IgD-negative memory B cell (primary cell): ENCODE data around the gene LRR1. TPM values are rescaled to one million over a fixed set of nuclear protein-coding genes. Genes with fewer than 3 reads are reported as not detected.
"Not testable (repeated sequence)": the region's sequence is repeated elsewhere in the genome, so short reads cannot be mapped to it uniquely, and the experiment has no call there.

Experiments used
- H3K27ac Mint-ChIP-seq, 3 donors: one replicate each; pipeline ENCODE4 v1.8.0; 2020 to 2022; ENCODE audit warnings: mild to moderate bottlenecking in 3 of 3, mixed read lengths in 3 of 3, moderate library complexity in 1 of 3
- H3K27me3 Mint-ChIP-seq: one replicate; pipeline ENCODE4 v1.8.0; 2021; ENCODE audit warnings: mixed read lengths
- H3K36me3 Mint-ChIP-seq: one replicate; pipeline ENCODE4 v1.8.0; 2020; ENCODE audit warnings: mild to moderate bottlenecking, mixed read lengths
- H3K4me1 Mint-ChIP-seq, 3 donors: one replicate each; pipeline ENCODE4 v1.8.0; 2020 to 2022; ENCODE audit warnings: mixed read lengths in 3 of 3, mild to moderate bottlenecking in 1 of 3
- H3K4me3 Mint-ChIP-seq, 4 donors: one replicate each; pipeline ENCODE4 v1.8.0; 2020 to 2022; ENCODE audit warnings: mild to moderate bottlenecking in 4 of 4, mixed read lengths in 4 of 4, moderate library complexity in 3 of 4
- H3K9me3 Mint-ChIP-seq, 3 donors: one replicate each; pipeline ENCODE4 v1.8.0; 2020 to 2021; ENCODE audit warnings: mixed read lengths in 3 of 3, mild to moderate bottlenecking in 1 of 3
- polyA plus RNA-seq: library from polyadenylated mRNA; unstranded; fragments of 300-500 nt; fragmentation: Illumina TruSeq; gene quantifications from one replicate; pipeline ENCODE4 v1.2.3, GENCODE V29; 2021

Gene LRR1
- polyA plus RNA-seq, 1 donor from 2014 or later = 10.1 TPM

DNA sequence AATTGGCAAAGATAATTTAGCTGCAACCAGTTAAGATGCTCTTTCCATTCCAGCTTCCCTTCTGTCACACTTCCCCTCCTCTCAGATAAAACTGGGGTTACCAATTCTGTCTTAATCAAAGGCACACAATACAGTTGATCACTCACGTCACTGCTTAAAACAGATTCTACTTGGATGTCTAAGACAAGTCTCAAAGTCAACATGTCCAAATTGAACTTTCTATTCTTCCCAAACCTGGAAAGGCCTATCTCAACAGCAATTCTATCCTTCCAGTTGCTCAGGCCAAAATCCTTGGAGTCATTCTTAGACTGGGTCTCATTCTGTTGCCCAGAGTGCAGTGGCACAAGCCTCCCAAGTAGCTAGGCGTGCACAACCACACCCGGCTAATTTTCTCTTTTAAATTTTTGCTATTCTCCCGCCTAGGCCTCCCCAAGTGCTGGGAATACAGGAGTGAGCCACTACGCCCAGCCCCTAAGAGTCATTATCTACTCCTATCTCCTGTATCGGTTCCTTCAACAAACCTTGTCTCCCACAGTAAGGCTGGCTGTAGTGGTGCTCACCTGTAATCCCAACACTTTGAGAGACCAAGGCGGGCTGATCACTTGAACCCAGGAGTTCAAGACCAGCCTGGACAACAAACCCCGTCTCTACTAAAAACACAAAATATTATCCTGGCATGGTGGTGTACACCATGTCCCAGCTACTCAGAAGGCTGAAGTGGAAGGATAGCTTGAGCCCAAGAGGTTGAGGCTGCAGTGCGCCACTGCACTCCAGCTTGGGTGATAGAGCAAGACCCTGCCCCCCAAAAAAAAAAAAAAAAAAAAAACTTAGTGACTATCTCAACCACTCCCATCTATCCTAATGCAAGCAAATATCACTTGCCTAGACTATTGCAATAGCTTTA lies 17.3 kb upstream of the LRR1 start:
- peaks cover 31 to 35% (median 33%) of the 10 kb centered on the region in 3 donors for H3K4me1 Mint-ChIP-seq
- H3K9me3 Mint-ChIP-seq = peaks cover 0 to 3% (median 0%) of the 10 kb centered on the region in 3 donors
- no peaks in the 10 kb centered on the region for H3K27me3 Mint-ChIP-seq
- H3K4me3 Mint-ChIP-seq = peak overlapping the region in 2 of 4 donors; percentile 55 to 63
- peaks cover 20% of the 10 kb centered on the region for H3K36me3 Mint-ChIP-seq
- H3K27ac Mint-ChIP-seq = peak overlapping the region in 1 of 3 donors; percentile 98

DNA sequence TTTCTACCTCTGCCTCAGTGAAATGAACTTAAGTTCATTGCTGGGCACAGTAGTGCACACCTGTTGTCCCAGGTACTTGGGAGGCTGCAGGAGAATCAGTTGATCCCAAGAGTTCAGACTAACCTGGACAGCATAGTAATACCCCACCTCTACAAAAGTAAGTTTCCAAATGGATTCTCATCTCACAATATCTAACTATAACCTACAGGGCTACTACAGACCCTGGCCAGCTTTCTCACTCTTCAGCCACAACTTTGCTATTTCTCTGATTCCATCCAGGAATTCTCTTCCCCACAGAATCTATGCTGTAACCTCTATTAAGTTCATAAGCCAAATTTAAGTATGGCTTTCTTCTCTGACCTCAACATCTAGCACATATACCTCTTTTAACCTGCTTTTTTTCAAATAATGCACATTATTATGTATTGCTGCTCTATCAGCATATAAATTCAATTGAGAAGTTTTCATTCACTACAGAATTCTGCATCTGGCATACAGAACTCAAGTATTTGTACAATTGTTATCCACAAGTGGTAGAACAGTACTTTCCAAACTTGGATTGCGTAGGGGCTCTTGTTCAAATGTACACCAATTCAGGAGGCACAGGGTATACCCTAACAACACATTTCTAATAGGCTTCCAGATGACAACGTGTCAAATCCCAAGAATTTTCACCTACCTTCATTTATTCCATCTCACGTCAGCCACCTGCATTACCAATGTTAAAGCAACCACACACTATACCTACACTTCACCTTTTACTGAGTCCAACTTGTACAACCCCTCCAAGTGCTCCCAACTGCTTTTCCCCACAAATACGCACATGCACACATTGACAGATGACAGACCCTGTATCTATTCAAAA lies 16.4 kb upstream of the LRR1 start:
- Mint-ChIP-seq H3K27ac (peak overlapping the region; percentile 1 to 100 (median 98)), H3K4me3 (peak overlapping the region; percentile 18 to 63 (median 33)), H3K9me3 (peaks cover 0 to 3% (median 0%) of the 10 kb centered on the region in 3 donors), H3K36me3 (peaks cover 20% of the 10 kb centered on the region), H3K27me3 (no peaks in the 10 kb centered on the region), H3K4me1 (peaks cover 37 to 39% (median 39%) of the 10 kb centered on the region in 3 donors)

DNA sequence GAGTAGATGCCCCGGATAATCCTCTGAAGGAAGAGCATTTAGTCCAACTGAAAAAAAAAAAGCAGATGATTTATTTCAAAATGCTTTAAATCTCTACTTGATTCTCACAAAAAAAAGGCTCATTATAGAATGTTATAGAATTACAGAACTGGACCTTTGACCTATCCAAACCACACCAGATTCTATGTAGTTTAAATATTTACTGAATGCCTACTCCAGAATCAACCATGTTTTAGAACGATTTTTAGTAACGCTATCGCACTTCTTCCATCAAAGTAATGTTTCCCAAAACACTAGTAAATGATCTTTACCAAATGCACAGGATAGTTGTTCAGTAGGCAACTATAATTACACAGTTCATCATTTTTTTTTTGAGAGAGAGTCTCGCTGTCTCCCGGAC lies 15.1 kb upstream of the LRR1 start:
- no peaks in the 10 kb centered on the region for H3K27me3 Mint-ChIP-seq
- peaks cover 34 to 41% (median 37%) of the 10 kb centered on the region in 3 donors for H3K4me1 Mint-ChIP-seq
- H3K27ac Mint-ChIP-seq = peak overlapping the region; percentile 98 to 100 (median 99)
- H3K36me3 Mint-ChIP-seq = peaks cover 16% of the 10 kb centered on the region
- peaks cover 0 to 3% (median 0%) of the 10 kb centered on the region in 3 donors for H3K9me3 Mint-ChIP-seq
- H3K4me3 Mint-ChIP-seq = peak overlapping the region; percentile 95 to 99 (median 98)

DNA sequence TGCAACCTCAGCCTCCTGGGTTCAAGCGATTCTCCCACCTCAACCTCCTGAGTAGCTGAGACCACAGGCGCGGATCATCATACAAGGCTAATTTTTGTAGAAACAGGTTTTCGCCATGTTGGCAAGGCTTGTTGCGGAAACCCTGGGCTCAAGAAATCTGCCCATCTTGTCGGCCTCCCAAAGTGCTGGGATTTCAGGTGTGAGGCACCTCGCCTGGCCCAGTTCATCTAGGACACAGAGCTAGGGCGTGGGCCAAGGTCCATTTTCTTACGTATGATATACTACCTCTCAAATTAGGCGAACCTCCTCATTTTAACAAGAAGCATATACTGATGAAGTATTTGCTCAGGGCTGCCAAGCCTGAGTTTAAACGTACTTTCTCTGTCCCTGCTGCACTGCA lies 14.7 kb upstream of the LRR1 start:
- Mint-ChIP-seq H3K27me3 (no peaks in the 10 kb centered on the region), H3K4me3 (peak overlapping the region; percentile 95 to 99 (median 98)), H3K9me3 (peaks cover 0 to 3% (median 0%) of the 10 kb centered on the region in 3 donors), H3K4me1 (peaks cover 34 to 41% (median 37%) of the 10 kb centered on the region in 3 donors), H3K27ac (peak overlapping the region; percentile 98 to 100 (median 99)), H3K36me3 (peaks cover 16% of the 10 kb centered on the region)

DNA sequence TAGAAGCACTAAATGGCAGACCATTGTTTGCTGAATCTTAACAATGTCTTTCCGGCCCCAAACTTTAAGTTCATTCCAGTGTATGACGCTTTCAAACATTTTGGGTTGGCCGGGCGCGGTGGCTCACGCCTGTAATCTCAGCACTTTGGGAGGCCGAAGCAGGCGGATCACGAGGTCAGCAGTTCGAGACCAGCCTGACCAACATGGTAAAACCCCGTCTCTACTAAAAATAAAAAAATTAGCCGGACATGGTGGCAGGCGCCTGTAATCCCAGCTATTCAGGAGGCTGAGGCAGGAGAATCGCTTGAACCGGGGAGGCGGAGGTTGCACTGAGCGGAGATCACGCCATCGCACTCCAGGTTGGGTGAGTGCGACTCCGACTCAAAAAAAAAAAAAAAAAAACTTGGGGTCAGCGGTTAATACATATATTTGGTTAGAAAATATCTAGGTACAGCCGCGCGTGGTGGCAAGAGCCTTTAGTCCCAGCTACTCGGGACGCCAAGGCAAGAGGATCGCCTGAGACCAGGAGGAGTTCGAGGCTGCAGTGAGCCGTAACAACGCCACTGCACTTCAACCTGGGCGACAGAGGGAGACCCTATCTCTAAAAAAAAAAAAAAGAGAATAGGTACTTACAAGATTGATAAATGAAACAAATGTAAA lies 13.6 kb upstream of the LRR1 start:
- Mint-ChIP-seq H3K36me3 (peaks cover 11% of the 10 kb centered on the region), H3K27ac (peak overlapping the region; percentile 98 to 100 (median 99)), H3K4me1 (peaks cover 36 to 39% (median 38%) of the 10 kb centered on the region in 3 donors), H3K4me3 (peak overlapping the region; percentile 95 to 99 (median 98))
- not testable (repeated sequence) for H3K9me3 Mint-ChIP-seq, H3K27me3 Mint-ChIP-seq

DNA sequence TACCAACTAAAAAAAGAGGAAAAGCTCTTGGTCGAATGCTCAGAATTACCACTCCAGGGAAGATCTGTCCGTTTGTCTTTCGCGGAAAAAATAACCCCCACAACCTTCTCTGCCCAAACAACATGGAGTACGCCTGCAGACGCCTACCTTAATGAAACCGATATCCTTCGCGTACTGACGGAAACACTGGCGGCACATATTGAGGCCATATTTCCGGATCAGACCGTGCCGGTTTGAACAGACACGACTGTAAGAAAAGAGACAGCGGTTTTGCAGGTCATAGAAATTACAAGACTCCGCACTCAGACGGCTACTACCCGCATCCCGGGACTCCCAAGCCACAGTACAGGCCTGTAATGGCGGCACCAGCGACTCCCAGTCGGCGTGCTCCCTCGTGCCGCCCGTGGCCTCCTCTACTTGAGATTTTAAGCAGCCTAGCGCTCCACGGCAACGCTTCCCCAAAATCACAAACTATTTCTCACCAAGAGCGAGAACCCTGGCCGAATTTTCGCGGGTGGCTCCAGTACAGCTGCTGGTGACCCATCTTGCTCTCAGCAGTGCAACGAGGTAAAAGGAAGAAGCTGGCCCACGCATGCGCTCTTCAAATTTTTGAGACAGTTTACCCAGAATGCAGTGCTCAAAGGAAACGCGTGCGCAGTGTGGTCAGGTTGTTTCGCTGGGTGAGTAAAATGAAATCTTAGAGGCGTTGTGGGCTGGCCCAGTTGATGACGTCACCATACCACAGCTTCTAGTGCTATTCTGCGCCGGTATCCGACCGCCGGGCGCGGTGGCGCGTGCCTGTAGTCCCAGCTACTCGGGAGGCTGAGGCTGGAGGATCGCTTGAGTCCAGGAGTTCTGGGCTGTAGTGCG lies 12.7 kb upstream of the LRR1 start, which contains the start of gene RPS29:
RPS29 (minus strand) TSS at position 578 of the 870 bp plus-strand sequence; CDS start at position 544, 34 bp downstream.
- peak within 1 kb of the TSS; percentile 95 to 99 (median 98) for H3K4me3 Mint-ChIP-seq
- no peaks in the 10 kb centered on the region for H3K27me3 Mint-ChIP-seq
- peak within 1 kb of the TSS; percentile 98 to 100 (median 99) for H3K27ac Mint-ChIP-seq
- H3K4me1 Mint-ChIP-seq = peaks cover 34 to 38% (median 36%) of the 10 kb centered on the region in 3 donors
- peaks cover 0 to 3% (median 0%) of the 10 kb centered on the region in 3 donors for H3K9me3 Mint-ChIP-seq
- peaks cover 10% of the 10 kb centered on the region for H3K36me3 Mint-ChIP-seq

DNA sequence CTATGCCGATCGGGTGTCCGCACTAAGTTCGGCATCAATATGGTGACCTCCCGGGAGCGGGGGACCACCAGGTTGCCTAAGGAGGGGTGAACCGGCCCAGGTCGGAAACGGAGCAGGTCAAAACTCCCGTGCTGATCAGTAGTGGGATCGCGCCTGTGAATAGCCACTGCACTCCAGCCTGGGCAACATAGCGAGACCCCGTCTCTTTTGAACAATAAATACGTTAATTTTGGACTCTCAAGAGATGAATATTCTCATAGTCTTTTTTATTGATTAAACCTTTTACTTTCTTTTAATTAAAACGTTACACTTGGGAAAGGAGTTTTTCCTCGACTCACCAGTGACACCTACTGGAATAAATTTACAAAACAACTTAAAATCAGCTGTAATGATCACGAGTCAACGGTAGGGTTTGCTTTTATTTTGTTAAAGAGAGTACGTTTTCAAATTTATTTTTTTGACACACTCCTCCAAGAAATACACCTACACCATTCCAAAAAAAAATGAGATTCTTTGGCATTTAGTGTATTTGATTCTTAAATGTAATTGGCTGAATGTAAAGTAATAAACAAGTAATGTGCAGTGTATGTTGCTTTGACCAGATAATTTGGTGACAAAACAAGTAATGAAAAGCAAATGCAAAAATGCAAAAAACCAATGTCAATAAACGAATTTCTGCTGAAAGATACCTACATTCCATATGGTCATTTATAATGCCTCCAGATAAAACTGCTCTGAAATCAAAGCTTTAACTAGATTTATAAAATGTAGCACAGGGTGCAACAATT lies 11.9 kb upstream of the LRR1 start:
- Mint-ChIP-seq H3K27ac (peak overlapping the region; percentile 98 to 100 (median 99)), H3K4me1 (peaks cover 29 to 35% (median 34%) of the 10 kb centered on the region in 3 donors), H3K4me3 (peak overlapping the region; percentile 95 to 99 (median 98)), H3K27me3 (no peaks in the 10 kb centered on the region), H3K9me3 (peaks cover 0 to 3% (median 0%) of the 10 kb centered on the region in 3 donors), H3K36me3 (peaks cover 10% of the 10 kb centered on the region)

DNA sequence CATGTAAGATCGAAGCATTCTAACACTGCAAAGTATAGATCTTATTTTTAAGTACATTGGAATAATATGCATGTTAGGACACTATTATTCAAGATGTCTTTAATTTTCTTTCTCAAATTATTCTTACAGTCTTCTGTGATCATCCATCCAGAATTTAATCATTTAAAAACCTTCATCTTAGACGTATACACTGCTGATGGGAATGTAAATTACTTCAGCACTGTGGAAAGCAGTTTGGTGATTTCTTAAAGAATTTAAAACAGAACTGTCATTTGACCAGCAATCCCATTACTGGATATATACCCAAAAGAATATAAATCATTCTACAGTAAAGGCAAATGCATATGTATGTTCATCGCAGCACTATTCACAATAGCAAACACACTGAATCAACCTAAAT lies 9.4 kb upstream of the LRR1 start:
- H3K27ac Mint-ChIP-seq = peak overlapping the region in 2 of 3 donors; percentile 43 to 61
- H3K4me3 Mint-ChIP-seq = peak overlapping the region in 1 of 4 donors; percentile 50
- no peaks in the 10 kb centered on the region for H3K27me3 Mint-ChIP-seq
- H3K9me3 Mint-ChIP-seq = peaks cover 0 to 3% (median 0%) of the 10 kb centered on the region in 3 donors
- H3K4me1 Mint-ChIP-seq = peaks cover 18 to 29% (median 26%) of the 10 kb centered on the region in 3 donors
- peaks cover 2% of the 10 kb centered on the region for H3K36me3 Mint-ChIP-seq

DNA sequence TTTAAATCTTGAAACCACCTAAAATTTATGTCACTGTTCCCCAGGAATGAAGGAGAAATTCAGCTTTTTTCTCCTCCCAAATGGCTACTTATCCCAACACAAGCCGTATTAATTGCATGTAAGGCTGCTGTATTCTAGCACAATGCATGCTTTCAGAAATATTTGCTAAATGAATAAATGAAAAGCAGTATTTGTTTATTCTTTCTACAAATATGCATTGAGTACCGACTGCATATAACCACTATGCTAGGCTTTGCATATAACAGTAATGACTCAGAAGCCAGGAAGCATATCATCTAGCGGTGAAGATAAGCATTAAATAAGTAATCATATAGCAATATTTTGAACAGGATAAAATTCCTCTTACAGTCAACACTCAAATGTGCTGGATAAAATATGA lies 5.7 kb upstream of the LRR1 start:
- H3K27ac Mint-ChIP-seq = peak overlapping the region in 2 of 3 donors; percentile 94 to 96
- no peaks in the 10 kb centered on the region for H3K36me3 Mint-ChIP-seq
- H3K9me3 Mint-ChIP-seq = no peaks in the 10 kb centered on the region
- H3K4me3 Mint-ChIP-seq = peak overlapping the region; percentile 14 to 87 (median 66)
- H3K27me3 Mint-ChIP-seq = no peaks in the 10 kb centered on the region
- peaks cover 25 to 39% (median 34%) of the 10 kb centered on the region in 3 donors for H3K4me1 Mint-ChIP-seq

DNA sequence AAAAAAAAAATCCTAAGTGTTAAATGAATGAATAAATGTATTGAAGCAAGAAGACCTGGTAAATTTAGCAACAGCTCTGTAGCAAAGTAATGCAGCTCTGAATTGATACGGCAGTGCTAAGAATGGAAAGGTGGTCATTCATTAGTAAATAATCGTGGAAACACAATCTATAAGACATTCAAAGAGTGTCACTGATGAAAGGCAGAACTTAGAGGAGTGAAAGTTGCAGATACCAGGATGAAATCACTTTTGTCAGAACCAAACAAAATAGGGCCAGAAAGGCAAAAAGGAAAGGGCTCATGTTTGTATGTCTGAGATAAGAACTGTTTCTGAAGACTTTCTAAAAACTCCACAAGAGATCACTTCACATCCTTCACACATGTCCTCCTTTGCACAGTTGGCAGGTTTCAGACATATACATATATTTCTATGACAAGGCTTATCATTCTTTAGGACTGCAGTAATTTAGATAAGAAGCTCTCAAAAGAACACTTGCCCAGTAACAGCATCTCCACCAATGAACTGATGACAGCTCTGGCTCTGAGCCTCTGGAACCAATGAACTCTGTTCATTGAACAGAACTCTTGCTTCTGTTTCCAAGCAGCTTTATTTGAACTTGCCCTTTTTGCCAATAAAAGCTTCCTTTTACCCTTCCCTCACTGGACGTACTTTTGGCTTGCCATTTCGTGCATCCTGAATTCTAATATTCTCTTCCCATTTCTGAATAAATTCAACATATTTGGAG lies 4.2 kb upstream of the LRR1 start:
- no peaks in the 10 kb centered on the region for H3K27me3 Mint-ChIP-seq
- peak overlapping the region; percentile 44 to 84 (median 60) for H3K4me3 Mint-ChIP-seq
- H3K36me3 Mint-ChIP-seq = no peaks in the 10 kb centered on the region
- H3K27ac Mint-ChIP-seq = peak overlapping the region; percentile 94 to 96 (median 95)
- peaks cover 25 to 52% (median 33%) of the 10 kb centered on the region in 3 donors for H3K4me1 Mint-ChIP-seq
- no peaks in the 10 kb centered on the region for H3K9me3 Mint-ChIP-seq

DNA sequence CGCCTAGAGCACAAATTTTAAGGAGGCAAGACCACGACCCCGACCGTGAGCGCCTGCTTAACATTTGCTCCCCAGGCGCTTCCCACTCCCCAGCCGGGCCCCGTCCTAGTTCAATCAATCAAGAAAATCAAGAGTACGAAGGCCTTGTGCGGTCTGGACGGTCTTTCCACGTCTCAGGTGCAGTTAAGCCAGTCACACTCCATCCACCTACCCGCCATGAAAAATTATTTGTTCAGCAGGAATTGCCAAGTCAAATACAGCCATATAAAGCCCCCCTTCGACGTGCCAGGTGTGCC lies 603 bp upstream of the LRR1 start:
- H3K27me3 Mint-ChIP-seq = no peaks in the 10 kb centered on the region
- H3K4me1 Mint-ChIP-seq = peaks cover 28 to 50% (median 35%) of the 10 kb centered on the region in 3 donors
- H3K4me3 Mint-ChIP-seq = peak overlapping the region; percentile 96 to 99 (median 96)
- no peaks in the 10 kb centered on the region for H3K9me3 Mint-ChIP-seq
- no peaks in the 10 kb centered on the region for H3K36me3 Mint-ChIP-seq
- H3K27ac Mint-ChIP-seq = peak overlapping the region; percentile 96 to 100 (median 96)

DNA sequence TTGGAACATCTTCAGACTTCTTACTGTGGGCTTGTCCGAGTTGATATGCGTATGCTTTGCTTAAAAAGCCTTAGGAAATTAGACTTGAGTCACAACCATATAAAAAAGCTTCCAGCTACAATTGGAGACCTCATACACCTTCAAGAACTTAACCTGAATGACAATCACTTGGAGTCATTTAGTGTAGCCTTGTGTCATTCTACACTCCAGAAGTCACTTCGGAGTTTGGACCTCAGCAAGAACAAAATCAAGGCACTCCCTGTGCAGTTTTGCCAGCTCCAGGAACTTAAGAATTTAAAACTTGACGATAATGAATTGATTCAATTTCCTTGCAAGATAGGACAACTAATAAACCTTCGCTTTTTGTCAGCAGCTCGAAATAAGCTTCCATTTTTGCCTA lies 8.8 kb downstream of the LRR1 start:
- Mint-ChIP-seq H3K9me3 (no peaks in the 10 kb centered on the region), H3K27me3 (no peaks in the 10 kb centered on the region), H3K36me3 (peaks cover 3% of the 10 kb centered on the region), H3K4me3 (no peak overlapping the region), H3K4me1 (peaks cover 0 to 3% (median 0%) of the 10 kb centered on the region in 3 donors), H3K27ac (no peak overlapping the region)
